ENCODE results near the gene KAZN. TPM values are rescaled to one million over a fixed set of nuclear protein-coding genes. Genes with fewer than 3 reads are reported as not detected.

The KAZN gene
- total and polyA plus RNA-seq, 2 of the 8 experiments (the other 6 are each of a cell fraction or from before 2014, with no cell fraction given) = 3.7 to 11.8 TPM

- TF ChIP-seq USF2 (IDR thresholded peaks at IDR 0.05; ENCODE audit: low read length) (no peak), SIN3A (conservative IDR thresholded peaks at IDR 0.05 in 1 of 2, IDR thresholded peaks at IDR 0.05 in 1 of 2; ENCODE audit: low read depth in 1 of 2, low read length in 2 of 2) (no peak), ATF3 (IDR thresholded peaks at IDR 0.05; ENCODE audit: insufficient read depth, low read depth, low read length) (no peak), EZH2 (IDR thresholded peaks at IDR 0.05; ENCODE audit: low read depth, low read length, severe bottlenecking) (no peak), CHD1 (IDR thresholded peaks at IDR 0.05; ENCODE audit: low read depth, low read length) (no peak)
These were observed 44.8 kb upstream of the KAZN start (continued) for GRCh38 chr1:14553711-14554110.
